Measurements from ENCODE around the gene ZIC2.

The ZIC2 gene

GRCh38 chr13:99973808-99974185, 7.8 kb upstream of the ZIC2 start:
- Histone ChIP-seq H3K4me1 (peaks cover 0 to 34% (median 26%) of the 10 kb centered on the region in 4 donors), H3K36me3 (no peaks in the 10 kb centered on the region), H3K9me3 (no peaks in the 10 kb centered on the region), H3K4me3 (no peak overlapping the region), H3K27me3 (peaks cover 26 to 98% of the 10 kb centered on the region in 2 donors), H3K27ac (no peak overlapping the region)
- intact Hi-C loops (cut with DNase I; ENCODE audit: low total_unique reads), result no loop called here
- no peak for DNase-seq
- TF ChIP-seq, protein P1, sequence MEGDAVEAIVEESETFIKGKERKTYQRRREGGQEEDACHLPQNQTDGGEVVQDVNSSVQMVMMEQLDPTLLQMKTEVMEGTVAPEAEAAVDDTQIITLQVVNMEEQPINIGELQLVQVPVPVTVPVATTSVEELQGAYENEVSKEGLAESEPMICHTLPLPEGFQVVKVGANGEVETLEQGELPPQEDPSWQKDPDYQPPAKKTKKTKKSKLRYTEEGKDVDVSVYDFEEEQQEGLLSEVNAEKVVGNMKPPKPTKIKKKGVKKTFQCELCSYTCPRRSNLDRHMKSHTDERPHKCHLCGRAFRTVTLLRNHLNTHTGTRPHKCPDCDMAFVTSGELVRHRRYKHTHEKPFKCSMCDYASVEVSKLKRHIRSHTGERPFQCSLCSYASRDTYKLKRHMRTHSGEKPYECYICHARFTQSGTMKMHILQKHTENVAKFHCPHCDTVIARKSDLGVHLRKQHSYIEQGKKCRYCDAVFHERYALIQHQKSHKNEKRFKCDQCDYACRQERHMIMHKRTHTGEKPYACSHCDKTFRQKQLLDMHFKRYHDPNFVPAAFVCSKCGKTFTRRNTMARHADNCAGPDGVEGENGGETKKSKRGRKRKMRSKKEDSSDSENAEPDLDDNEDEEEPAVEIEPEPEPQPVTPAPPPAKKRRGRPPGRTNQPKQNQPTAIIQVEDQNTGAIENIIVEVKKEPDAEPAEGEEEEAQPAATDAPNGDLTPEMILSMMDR (IDR thresholded peaks at IDR 0.05), result no peak

DNA sequence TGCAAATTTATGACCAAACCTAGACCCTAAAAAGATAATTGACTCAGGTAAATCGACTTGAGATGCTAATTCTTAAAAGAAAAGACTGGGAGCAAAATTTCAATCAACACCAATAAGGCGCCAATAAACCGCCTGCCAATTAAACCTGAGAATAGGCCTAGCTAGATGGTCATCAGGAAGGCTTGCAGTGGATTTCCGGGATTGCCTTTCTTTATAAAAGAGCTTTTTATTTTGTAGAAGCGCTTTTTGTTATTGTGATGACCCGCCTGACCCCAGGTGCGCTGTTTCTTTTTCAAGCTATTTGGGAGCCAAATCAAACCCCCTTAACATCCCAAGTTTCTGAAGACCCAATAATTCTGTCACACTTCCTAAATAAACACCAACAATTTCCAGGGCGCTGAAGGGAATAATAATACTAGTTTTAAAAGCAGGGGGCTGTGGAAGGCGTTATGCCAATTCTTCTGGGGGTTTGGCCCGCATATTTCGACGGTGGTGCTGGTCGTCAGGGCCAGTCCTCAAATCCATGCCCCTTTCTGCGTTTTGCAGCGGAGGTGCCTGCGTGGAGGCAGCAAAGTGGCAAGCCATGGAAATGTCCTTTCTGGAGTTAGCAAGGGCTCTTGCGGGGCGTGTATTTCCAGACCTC, 7.2 kb upstream of the ZIC2 start:
- intact Hi-C loops (cut with DNase I; ENCODE audit: low total_unique reads), result no loop called here
- Histone ChIP-seq H3K4me3 (no peak overlapping the region), H3K27ac (no peak overlapping the region), H3K36me3 (no peaks in the 10 kb centered on the region), H3K9me3 (no peaks in the 10 kb centered on the region), H3K27me3 (peaks cover 26 to 98% of the 10 kb centered on the region in 2 donors), H3K4me1 (peaks cover 0 to 33% (median 24%) of the 10 kb centered on the region in 4 donors)
- TF ChIP-seq, protein P1 (IDR thresholded peaks at IDR 0.05), result no peak
- DNase-seq, result no peak

- TF ChIP-seq, protein P1 (IDR thresholded peaks at IDR 0.05), result no peak
- no peak overlapping the region for H3K27ac ChIP-seq
- no peaks in the 10 kb centered on the region for H3K9me3 ChIP-seq
- intact Hi-C loops (cut with DNase I; ENCODE audit: low total_unique reads), result no loop called here
- H3K27me3 ChIP-seq, result peaks cover 21 to 98% of the 10 kb centered on the region in 2 donors
- no peak overlapping the region for H3K4me3 ChIP-seq
- no peak for DNase-seq
- H3K36me3 ChIP-seq, result no peaks in the 10 kb centered on the region
- H3K4me1 ChIP-seq, result peaks cover 0 to 33% (median 24%) of the 10 kb centered on the region in 4 donors
Measured at GRCh38 chr13:99974939-99975561, 6.5 kb upstream of the ZIC2 start.

- Histone ChIP-seq H3K36me3 (no peaks in the 10 kb centered on the region), H3K4me3 (no peak overlapping the region), H3K27ac (no peak overlapping the region), H3K4me1 (peaks cover 0 to 33% (median 27%) of the 10 kb centered on the region in 4 donors), H3K9me3 (no peaks in the 10 kb centered on the region), H3K27me3 (peaks cover 21 to 100% of the 10 kb centered on the region in 2 donors)
- intact Hi-C loops (cut with DNase I; ENCODE audit: low total_unique reads), result no loop called here
- no peak for DNase-seq
- TF ChIP-seq, protein P1 (IDR thresholded peaks at IDR 0.05), result no peak
Measured at GRCh38 chr13:99975626-99976025, 6.0 kb upstream of the ZIC2 start.

DNA sequence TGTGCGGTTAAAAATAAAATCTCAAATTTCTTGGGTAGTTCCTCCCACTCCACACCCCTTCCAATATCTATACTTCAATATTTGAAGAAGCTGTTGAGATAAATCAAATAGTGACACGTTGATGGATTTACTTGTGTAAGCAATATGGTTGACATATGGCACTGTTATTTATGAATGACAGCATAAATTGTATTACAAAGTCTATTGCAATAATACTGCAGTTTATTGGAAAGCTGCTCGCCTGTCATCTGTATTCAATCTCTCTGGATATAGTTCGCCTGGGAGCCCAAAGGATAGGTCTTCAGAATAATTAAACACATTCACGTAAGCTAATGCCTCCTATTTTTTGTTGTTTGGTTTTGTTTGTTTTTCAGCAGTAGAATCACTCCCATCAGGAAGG, 5.0 kb upstream of the ZIC2 start:
- no peak for DNase-seq
- TF ChIP-seq, protein P1 (IDR thresholded peaks at IDR 0.05), result no peak
- no peak overlapping the region for H3K27ac ChIP-seq
- H3K36me3 ChIP-seq, result no peaks in the 10 kb centered on the region
- intact Hi-C loops (cut with DNase I; ENCODE audit: low total_unique reads), result no loop called here
- H3K4me1 ChIP-seq, result peaks cover 0 to 33% (median 28%) of the 10 kb centered on the region in 4 donors
- H3K27me3 ChIP-seq, result peaks cover 18 to 100% of the 10 kb centered on the region in 2 donors
- H3K9me3 ChIP-seq, result no peaks in the 10 kb centered on the region
- no peak overlapping the region for H3K4me3 ChIP-seq

All from tibial artery (tissue), 4 donors.